Measurements from ENCODE around the gene DPT. TPM values are rescaled to one million over a fixed set of nuclear protein-coding genes. Genes with fewer than 3 reads are reported as not detected.

DPT gene
- total RNA-seq, 1 donor: 1.7 TPM

- no peak overlapping the region for H3K4me3 ChIP-seq (ENCODE audit: low read depth, low read length)
- peak; percentile 17 for DNase-seq (ENCODE audit: low read depth)
- TF ChIP-seq, protein P1, sequence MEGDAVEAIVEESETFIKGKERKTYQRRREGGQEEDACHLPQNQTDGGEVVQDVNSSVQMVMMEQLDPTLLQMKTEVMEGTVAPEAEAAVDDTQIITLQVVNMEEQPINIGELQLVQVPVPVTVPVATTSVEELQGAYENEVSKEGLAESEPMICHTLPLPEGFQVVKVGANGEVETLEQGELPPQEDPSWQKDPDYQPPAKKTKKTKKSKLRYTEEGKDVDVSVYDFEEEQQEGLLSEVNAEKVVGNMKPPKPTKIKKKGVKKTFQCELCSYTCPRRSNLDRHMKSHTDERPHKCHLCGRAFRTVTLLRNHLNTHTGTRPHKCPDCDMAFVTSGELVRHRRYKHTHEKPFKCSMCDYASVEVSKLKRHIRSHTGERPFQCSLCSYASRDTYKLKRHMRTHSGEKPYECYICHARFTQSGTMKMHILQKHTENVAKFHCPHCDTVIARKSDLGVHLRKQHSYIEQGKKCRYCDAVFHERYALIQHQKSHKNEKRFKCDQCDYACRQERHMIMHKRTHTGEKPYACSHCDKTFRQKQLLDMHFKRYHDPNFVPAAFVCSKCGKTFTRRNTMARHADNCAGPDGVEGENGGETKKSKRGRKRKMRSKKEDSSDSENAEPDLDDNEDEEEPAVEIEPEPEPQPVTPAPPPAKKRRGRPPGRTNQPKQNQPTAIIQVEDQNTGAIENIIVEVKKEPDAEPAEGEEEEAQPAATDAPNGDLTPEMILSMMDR (IDR thresholded peaks at IDR 0.05; ENCODE audit: insufficient read depth, low read depth, low read length): no peak
These were observed 39.0 kb upstream of the DPT start for GRCh38 chr1:168767894-168768584.

- no peak overlapping the region for H3K4me3 ChIP-seq (ENCODE audit: low read depth, low read length)
- no peak for DNase-seq (ENCODE audit: low read depth)
- TF ChIP-seq, protein P1 (IDR thresholded peaks at IDR 0.05; ENCODE audit: insufficient read depth, low read depth, low read length): no peak
These were observed 37.6 kb upstream of the DPT start for GRCh38 chr1:168766568-168766967.

DNA sequence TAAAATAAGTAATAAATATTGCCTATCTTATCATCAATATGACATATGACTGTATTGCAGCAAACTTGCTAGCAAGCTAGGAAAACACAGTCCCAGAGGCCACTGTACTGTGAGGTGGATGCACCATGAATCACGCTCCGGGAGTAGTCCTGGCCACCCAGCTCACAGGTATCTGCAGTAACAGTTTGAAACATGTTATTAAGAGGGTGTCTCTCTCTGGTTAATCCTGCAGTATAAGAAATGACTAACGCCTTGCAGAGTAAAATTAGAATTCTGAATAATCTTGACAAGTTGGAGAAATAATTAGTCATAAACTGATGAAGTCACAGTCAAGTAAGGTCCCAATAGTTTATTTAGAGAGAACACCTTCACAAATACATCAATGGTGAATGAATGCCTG lies 34.0 kb upstream of the DPT start:
- no peak overlapping the region for H3K4me3 ChIP-seq (ENCODE audit: low read depth, low read length)
- TF ChIP-seq, protein P1 (IDR thresholded peaks at IDR 0.05; ENCODE audit: insufficient read depth, low read depth, low read length): no peak
- DNase-seq (ENCODE audit: low read depth): no peak

DNA sequence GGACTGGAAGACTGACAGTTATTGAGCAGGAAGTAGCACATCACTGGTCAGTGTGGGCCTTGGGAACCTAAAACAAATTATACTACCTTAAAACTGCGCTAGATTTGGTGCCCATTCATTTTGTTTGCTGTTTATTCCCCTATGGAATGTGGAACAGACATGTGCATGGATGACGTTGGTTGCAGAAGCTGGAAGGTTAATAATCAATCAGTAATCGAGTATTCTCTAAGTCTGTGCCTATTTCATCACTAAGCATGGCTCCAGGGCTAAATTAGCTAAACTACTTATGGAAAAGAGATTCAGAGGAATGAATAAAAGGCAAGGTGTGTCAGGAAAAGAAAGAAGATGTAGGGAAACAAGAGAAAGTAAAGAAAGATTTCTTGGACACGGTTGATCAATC lies 33.5 kb upstream of the DPT start:
- TF ChIP-seq, protein P1 (IDR thresholded peaks at IDR 0.05; ENCODE audit: insufficient read depth, low read depth, low read length): no peak
- DNase-seq (ENCODE audit: low read depth): no peak
- no peak overlapping the region for H3K4me3 ChIP-seq (ENCODE audit: low read depth, low read length)

DNA sequence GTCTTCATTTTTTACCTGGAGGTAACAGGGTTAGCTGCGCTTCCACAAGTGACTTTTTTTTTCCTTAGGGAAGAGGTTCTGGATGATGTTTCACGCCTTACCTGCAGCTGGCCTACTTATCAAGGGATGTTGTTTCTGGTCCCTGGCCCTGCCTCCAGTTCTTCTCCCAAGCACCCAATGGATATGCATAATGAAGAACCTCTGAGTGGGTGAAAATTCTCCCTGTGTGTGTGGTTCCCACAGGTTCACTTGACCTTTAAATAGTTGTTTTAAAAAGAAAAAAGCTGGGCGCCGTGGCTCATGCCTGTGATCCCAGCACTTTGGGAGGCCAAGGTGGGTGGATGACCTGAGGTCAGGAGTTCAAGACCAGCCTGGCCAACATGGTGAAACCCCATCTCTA lies 31.8 kb upstream of the DPT start:
- no peak for DNase-seq (ENCODE audit: low read depth)
- TF ChIP-seq, protein P1 (IDR thresholded peaks at IDR 0.05; ENCODE audit: insufficient read depth, low read depth, low read length): no peak
- H3K4me3 ChIP-seq (ENCODE audit: low read depth, low read length): no peak overlapping the region

- DNase-seq (ENCODE audit: low read depth): no peak
- TF ChIP-seq, protein P1 (IDR thresholded peaks at IDR 0.05; ENCODE audit: insufficient read depth, low read depth, low read length): no peak
- H3K4me3 ChIP-seq (ENCODE audit: low read depth, low read length): no peak overlapping the region
These were observed 31.2 kb upstream of the DPT start for GRCh38 chr1:168760241-168760640.

DNA sequence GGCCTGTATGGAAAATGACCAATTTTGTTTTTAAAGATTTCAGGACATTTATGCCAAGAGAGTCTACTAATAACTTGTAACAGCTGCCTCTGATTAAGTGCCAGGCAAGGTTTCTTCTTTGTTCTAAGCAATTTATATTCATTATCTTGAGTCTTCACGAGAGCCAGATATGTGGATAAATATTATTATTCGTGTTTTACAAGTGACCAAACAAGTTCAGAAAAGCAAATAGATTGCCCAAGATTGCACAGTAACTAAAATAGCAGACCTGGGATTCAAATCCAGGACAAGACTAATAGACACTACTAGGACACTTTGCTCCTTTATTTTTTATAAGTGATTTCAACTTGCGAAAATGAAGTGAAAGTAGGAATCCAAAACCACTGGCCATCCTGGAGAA lies 30.1 kb upstream of the DPT start:
- DNase-seq (ENCODE audit: low read depth): no peak
- no peak overlapping the region for H3K4me3 ChIP-seq (ENCODE audit: low read depth, low read length)
- TF ChIP-seq, protein P1 (IDR thresholded peaks at IDR 0.05; ENCODE audit: insufficient read depth, low read depth, low read length): no peak

Data from fibroblast of villous mesenchyme (primary cell).